RPMI7951 (cell line): ENCODE results near the gene GRIK3. TPM values are rescaled to one million over a fixed set of nuclear protein-coding genes. Genes with fewer than 3 reads are reported as not detected.
"Not testable (repeated sequence)": the region's sequence is repeated elsewhere in the genome, so short reads cannot be mapped to it uniquely, and the experiment has no call there.

ENCODE experiments used
- DNase-seq: peaks from one replicate; pipeline ENCODE4 v3.0.0-alpha.2; 2012; ENCODE audit warnings: low read depth
- total RNA-seq: library from RNA; depleted of rRNA; stranded (reverse); fragments of >200 nt; shearing (Covaris generic); gene quantifications from 2 replicates; pipeline ENCODE4 v1.2.3, GENCODE V29; 2014

The GRIK3 gene
- total RNA-seq, 1 experiment from 2014 or later: not detected

- no peak for DNase-seq
Measured at GRCh38 chr1:36909946-36910725, 124.2 kb downstream of the GRIK3 start.

GRCh38 chr1:36909359-36909758 is 125.0 kb downstream of the GRIK3 start:
- not testable (repeated sequence) for DNase-seq

- no peak for DNase-seq
Measured at GRCh38 chr1:36908096-36908495, 126.2 kb downstream of the GRIK3 start.

DNA sequence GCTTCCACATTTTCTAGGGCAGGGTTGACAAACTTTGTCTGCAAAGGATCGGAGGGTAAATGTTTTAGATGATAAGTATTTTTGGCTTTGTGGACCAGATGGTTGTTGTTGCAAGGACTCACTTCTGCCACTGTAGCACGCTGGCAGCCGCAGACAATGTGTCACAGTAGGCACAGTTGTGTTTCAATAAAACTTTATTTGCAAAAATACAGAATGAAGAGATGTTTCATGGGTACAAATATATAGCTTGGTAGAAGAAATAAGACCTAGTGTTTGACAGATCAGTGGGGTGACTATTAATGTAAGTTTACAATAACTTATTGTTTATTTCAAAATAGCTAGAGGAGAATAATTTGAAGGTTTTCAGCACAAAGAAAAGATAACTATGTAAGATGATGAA is 127.8 kb downstream of the GRIK3 start:
- DNase-seq: no peak

- no peak for DNase-seq
Measured at GRCh38 chr1:36905941-36906340, 128.4 kb downstream of the GRIK3 start.

DNA sequence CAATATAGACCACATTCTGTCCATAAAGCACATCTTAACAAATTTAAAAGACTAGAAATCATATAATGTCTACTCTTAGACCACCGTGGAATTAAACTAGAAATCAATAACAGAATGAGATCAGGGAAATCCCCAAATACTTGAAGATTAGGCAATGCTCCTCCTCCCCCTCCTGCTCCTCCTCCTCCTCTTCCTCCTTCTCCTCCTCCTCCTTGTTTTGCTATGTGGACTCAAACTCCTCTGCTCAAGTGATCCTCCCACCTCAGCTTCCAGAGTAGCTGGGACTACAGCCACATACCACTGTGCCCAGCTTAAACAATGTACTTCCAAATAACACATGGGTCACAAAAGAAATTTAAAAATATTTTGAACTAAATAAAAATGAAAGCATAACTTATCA is 134.2 kb downstream of the GRIK3 start:
- DNase-seq: no peak

- DNase-seq: not testable (repeated sequence)
Measured at GRCh38 chr1:36897813-36898212, 136.5 kb downstream of the GRIK3 start.

GRCh38 chr1:36894824-36895223 is 139.5 kb downstream of the GRIK3 start:
- no peak for DNase-seq

DNA sequence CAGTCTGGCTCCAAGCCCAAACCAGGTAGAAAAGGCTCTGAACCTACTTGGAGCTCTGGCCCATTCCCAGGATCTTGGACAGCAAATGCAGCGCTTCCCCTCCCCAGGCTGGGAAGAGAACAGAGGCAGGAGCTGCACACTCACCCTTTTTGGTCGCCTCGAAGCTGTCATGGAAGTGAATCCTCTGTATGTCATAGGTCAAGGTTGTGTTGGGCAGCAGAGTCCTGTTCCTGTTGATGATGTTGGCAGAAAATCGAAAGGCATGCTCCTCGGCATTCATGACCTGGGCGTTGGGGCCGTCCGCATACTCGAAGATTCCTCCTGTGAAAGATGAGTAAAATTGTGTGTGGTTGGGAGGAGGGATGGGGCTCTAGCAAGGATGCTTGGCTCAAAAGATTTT is 143.5 kb downstream of the GRIK3 start:
- DNase-seq: no peak

DNA sequence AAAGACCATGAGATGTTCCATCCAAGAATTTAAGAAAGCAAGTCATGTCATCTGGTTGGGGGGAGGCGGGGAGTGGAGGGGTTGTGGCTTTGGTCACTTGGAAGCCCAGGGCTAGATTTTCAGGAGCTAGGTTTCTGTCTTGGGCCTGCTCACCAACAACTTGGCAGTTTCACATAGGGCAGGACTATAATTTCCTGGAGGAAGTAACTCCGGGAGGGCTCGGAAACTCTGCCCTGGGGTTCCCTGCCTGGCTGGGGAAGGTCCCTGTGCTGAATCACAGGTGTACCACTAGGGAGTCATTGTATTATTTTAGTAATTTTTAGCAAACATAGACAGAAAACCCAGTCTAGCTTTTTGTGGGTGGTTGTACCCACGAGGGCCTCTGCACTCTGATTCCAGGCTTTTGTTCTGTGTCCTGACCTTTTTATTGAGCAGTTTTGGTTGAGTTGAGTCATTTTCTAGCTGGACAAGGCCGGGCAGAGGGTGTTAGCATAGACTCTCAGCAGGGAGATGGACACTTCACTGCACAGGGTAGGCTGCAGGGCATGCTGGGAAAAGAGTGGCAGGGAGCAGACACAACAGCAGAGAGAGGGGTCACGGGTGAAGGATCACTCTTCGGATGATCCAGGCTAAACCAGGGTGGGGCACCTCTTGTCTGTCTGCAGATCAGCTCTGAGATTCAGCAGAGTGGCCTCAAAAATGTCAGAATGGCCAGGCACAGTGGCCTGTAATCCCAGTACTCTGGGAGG is 144.7 kb downstream of the GRIK3 start:
- no peak for DNase-seq

- DNase-seq: no peak
Measured at GRCh38 chr1:36888811-36889477, 145.4 kb downstream of the GRIK3 start.

DNA sequence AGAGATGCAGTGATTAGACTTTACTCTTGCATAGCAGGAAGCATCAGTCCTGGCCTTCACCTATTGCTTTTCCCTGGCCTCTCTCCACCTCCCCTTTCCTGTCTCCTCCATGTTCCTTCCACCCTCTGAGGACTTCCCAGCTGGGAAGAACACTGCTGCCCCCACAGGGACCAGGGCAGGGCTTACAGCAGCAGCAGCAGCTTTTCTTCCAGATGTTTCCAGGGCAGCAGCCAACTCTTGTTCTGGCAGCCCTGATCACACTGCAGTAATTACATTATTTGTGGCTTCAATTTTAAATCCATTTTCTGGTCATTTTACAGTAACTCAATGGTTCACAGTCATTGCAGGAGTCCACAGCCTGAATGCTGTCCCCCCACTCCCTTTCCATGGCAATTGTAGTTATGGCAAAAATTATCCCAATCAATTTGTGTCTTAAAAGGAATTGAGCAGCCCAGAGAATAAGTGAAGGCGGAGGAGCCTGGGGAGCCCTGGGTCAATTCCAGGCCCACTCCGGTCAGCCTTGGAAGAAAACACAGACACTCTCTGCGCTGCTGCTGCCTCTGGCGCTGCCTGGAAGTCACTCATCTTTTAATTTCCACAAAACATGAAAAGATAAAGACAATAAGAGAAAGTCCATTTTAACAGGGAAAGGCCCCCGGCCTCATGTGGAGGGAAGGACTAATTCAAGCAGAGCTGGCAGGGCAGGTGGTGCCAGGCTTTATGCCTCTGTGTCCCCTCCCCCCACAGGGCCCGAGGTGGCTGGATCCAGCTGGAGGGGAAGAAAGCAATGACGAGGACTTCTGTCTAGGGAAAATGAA is 148.6 kb downstream of the GRIK3 start:
- DNase-seq: no peak

DNA sequence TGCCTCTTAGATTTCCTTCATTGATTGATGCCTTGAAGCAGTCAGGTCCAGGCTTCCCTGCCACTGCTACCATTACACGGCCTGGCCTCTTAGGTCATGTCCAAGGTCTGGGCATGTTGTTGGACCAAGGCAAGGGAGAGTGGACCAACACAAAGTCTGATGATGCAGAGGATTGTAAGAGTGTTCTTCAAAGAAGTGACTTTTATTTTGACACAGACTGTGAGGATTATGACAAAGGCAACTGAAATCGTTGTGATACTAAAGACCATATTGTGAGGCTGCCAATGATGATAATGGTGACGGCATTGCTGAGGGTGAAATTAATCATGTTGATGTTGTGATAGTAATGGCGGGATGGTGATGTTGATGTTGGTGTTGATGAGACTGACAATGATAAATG is 149.5 kb downstream of the GRIK3 start:
- no peak for DNase-seq

- no peak for DNase-seq
Measured at GRCh38 chr1:36884029-36884701, 150.2 kb downstream of the GRIK3 start.

DNA sequence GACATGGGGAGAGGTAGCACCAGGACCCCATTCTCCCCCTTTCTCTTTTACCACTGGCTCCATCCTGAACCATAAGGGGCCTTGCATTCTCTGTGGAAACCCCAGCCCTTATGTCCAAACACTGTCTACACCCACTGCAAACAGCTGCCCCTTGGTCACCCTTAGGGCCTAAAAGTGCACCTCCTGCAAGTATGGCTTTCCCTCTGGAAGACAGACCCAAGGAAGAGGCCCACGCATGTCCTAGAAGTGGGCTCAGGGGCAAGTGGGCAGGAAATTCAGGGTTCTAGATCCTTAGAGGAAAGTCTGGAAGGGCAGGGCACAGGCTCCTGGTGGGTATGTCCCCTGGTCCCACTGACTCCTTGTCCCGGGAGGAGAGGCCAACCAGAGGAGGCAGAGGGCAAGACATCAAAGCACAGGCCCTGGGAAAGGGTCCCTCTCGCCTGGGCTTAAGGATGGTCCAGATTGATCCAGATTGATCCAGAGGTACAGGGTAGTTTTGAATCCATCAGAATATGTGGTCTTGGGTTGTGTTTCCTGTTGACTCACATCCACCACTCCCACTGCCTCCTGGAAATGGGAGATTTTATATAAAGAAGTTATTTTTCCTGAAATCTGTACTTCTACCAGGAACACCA is 150.9 kb downstream of the GRIK3 start:
- no peak for DNase-seq

DNA sequence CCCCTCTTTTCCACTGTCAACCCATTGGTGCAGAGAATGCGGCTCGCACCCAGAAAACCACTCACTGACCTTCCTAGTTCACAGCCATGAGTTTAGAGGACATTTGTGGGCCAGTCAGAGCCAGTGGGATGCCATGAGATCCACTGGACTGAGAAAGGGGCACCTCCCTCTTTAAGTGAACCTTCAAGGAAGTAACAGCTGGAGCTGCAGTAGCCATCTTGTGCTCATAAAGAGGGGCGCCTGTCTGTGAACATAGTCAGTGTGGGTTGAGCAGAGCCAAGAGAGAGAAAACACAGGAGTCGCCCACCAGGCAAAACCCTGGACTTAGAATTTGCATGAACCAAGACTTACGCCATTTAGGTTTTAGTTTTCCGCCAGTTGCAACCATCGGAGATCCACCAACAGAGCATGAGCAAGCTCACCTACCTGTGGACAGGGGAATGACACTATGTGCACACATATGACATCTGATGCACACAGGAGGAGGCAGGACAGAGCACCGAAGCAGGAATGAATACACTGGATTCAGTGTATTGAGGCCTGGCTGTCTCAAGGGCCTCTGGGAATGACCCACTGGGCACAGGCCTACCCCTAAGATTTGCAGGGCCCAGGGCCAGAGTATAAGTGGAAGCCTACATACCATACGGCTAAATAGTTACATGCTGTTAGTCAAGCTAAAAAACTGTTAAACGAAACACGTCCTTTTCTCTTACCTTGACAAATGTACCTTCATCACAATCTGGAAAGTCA is 151.6 kb downstream of the GRIK3 start:
- DNase-seq: no peak

DNA sequence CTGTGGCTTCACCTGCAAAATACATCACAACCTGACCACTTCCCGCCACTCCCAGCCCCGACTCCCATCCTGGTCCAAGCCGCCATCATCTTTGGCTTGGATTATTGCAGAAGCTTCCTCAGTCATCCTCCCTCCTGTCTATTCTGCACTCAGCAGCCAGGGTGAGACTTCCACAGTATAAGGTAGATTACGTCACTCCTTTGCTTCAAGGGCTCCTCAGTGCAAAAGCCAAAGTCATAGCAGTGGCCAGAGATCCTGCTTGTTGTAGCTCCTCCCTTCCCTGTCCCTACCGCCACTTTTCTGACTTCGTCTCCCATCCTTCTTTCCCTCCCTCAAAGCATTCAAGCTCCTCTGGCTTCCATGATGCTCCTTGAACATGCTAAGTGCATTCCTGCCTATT is 152.8 kb downstream of the GRIK3 start:
- DNase-seq: no peak

DNA sequence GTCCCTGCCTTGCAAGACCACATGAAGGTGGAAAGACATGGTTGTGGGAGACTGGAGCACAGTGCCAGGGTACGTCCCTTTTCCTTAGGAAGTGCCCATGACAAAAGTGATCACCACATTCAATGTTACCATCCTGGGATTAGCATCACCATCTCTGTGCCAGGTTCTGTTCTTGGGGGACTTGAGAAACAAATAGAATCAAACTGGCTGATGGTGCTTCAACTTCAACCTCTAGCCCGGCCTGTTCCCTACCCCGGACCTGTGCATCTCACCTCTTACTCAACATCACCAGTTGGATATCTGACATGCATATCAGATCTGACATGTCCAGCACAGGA is 153.3 kb downstream of the GRIK3 start:
- no peak for DNase-seq

DNA sequence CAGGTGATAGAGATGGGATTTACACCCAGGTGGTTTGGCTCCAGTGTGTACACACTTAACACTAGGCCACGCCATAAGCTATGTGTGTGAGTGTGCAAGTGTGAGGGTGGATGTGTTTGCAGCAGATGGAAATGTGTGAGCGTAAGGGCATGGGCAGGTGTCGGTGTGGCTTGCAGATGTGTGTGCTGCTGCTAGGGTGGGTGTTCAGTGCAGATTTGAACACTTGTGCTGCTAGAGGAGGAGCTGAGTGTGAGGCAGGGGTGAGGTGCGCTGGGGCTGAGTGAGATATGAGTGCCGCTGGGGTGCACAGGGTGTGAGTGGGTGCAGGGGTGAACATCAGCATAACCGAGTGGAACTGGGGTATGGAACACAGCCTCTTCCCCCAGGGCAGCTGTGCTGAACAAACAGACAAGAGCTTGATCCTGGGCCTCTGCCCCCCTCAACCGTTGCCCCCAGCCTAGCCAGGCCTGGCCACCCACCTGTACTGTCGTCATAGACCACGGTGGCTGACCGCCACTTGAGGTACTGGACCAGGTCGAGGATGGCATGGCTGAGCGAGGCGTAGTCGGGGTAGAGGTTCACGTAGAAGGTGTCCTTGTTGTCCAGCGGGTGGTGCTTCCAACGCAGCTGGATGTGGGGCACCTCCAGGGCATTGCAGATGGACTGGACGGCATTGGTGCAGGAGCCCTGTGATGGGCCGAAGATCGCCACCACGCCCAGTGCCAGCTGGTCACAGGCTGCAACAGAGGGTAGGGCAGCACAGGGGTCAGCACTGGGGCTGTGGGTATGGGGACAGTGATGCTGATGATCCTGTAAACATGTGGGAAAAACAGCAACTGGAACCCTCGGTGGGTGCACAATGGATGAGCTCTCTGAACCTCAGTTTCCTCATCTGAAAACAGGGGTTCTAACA is 153.9 kb downstream of the GRIK3 start:
- no peak for DNase-seq
